ENCODE measurements around the gene GIMAP1. TPM values are rescaled to one million over a fixed set of nuclear protein-coding genes. Genes with fewer than 3 reads are reported as not detected.

The GIMAP1 gene
- under 0.01 and 0.12 TPM in 2 replicates for total RNA-seq

DNA sequence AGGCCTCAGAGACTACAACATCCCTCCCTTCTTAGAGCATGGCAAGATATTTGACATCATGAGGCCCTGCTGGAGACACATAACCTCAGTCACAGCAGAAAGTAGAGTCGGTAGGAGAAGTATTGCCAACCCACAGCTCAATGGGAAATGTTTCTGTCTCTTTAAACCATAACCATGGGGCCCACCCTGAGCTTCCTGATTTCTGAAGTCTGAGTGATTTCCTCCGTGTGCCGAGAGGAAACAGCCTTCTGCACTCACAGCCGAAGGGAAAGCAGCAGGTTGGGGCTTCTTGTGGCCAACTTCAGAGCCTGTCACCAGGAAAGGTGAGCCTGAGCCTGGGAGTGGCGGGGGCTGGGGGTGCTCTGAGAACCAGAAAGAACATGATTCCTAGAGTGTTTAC is at the start of gene GIMAP1:
TSS of gene GIMAP1 (plus strand) at position 246 of the 400 bp plus-strand sequence. CDS start 2,435 bp downstream, outside the sequence.

DNA sequence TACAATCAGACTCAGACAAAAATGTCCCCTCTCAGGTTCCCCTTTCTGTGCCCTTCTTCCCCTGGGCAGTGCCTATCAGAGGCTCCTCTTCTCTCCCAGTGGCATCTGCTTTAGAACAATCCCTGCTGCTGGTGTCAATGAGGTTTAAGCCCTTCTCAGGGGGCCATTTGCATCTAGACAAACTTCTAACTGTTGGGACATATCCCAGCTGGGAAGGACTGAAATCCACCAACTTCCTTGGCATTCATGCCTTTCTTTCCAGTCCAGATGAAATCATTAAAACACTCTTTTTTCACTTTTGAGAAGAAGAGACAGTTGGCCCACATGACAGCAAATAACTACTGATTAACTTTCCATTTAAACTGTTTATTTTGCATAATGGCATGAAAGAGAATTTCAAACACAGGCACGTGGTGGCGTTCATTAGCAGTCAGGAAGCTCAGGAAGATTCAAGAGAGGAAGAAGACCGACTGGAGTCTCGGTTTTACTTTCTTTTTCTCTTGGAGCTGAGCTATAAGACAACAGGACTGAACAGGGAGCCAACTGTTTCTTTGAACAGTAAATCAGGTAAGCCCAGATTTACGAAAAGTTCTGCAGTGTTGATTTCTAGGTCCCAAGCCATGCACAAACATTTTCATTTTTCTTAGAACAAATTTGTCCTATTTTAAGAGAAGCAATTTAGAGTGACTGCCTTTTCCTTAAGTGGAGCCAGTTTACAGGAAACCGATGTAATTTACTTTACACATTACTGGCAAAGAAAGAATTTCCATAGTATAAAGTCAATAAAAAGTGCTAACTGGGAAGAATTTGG is 31.0 kb upstream of the GIMAP1 start, which contains the start of gene GIMAP2:
TSS of gene GIMAP2 (plus strand) at position 488 of the 811 bp plus-strand sequence. CDS start 1,354 bp downstream, outside the sequence.

DNA sequence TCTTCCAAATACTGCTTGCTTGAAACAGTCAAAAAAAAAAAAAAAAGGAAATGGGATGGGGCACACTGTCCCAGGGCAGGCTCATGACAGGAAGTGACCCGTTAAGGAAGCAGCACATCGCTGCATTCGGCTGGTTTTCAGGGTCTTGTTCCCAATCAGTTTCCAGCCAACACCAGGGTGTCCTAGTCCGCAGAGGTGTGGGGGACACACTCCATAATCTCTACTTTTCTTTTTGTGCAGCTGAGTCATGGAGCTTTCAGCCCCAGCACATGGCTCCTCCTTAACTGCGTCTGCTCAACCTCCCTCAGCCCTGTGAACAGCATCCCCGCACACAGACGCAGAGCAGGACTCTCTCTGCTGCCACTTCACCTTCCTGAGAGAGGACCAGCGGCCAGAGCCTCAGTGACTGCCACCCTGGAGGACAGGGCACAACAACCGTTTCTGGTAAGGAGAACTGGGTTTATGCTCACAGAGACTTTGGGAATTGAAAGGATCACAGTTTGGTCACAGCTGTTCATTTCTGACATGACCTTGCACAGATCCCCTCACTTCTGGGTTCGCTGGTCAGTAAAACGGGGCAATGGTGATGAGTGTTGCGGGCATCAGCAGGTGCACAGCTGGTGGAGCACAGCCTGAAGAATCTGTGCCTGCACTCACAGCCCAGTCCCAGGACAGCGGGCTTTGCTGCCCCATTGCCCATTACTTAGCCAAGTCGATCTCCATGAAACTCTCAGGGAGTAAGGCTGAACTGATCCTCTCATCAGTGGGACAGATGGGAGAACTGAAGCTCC is 21.0 kb downstream of the GIMAP1 start, which contains the start of gene GIMAP5:
TSS of gene GIMAP5 (plus strand) at position 154 of the 791 bp plus-strand sequence. CDS start 3,467 bp downstream, outside the sequence.

Other genes with a start within 250 kb of the GIMAP1 start
- 0.11 TPM in 1 of 2 replicates, not detected in the other for gene GIMAP7, start 201.7 kb upstream of the GIMAP1 start, total RNA-seq
- 0.44 and 0.50 TPM in 2 replicates for gene GIMAP4, start 149.2 kb upstream of the GIMAP1 start, total RNA-seq
- 0.11 and 0.25 TPM in 2 replicates for gene GIMAP6, start 84.2 kb upstream of the GIMAP1 start, total RNA-seq
- 0.44 and 2.9 TPM in 2 replicates for gene GIMAP2, start 30.9 kb upstream of the GIMAP1 start, total RNA-seq
- under 0.01 TPM in 1 of 2 replicates, not detected in the other for gene GIMAP5, start 20.8 kb downstream of the GIMAP1 start, total RNA-seq
- gene TMEM176B, start 83.8 kb downstream of the GIMAP1 start, total RNA-seq, result 0.12 TPM in 1 of 2 replicates, not detected in the other
- gene TMEM176A, start 84.2 kb downstream of the GIMAP1 start, total RNA-seq, result 0.22 TPM in 1 of 2 replicates, not detected in the other
- not detected in 2 replicates for gene AOC1, start 135.9 kb downstream of the GIMAP1 start, total RNA-seq

Data from uterine smooth muscle cell (primary cell).